HG03378 (cell line): Measurements from ENCODE around the gene ABCG1.

Experiments used
- ATAC-seq: cut with Tn5 transposase; IDR thresholded peaks from one replicate; pipeline ENCODE4 v1.9.1; 2021; ENCODE audit warnings: mild to moderate bottlenecking, moderate library complexity; ENCODE audit not compliant: unreplicated experiment

ABCG1 gene

GRCh38 chr21:42317826-42318746 is 99.1 kb downstream of the ABCG1 start:
- ATAC-seq = no peak

- ATAC-seq = no peak
Measured at GRCh38 chr21:42319376-42319775, 100.4 kb downstream of the ABCG1 start.

GRCh38 chr21:42319851-42320572 is 101.1 kb downstream of the ABCG1 start:
- no peak for ATAC-seq

- no peak for ATAC-seq
Measured at GRCh38 chr21:42320791-42321190, 101.9 kb downstream of the ABCG1 start.

DNA sequence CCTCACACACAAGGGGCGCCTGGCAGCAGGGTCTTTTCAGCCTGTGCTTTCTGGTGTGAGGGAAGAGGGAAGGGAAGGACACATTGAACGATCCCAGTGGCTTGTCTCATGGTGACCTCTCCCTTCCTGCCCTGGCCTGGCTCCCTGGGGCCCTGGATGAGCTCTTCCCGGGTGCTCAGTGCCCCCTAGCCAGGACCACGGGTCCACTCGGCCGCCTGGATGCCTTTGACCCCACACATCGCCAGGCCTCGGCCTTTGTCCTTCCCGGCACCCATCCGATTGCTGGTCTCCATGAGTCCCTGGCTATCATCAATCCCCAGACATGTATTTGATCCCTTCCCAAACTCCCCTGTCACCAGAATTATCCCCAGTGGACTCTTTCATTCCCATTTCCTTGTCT is 102.3 kb downstream of the ABCG1 start:
- no peak for ATAC-seq

DNA sequence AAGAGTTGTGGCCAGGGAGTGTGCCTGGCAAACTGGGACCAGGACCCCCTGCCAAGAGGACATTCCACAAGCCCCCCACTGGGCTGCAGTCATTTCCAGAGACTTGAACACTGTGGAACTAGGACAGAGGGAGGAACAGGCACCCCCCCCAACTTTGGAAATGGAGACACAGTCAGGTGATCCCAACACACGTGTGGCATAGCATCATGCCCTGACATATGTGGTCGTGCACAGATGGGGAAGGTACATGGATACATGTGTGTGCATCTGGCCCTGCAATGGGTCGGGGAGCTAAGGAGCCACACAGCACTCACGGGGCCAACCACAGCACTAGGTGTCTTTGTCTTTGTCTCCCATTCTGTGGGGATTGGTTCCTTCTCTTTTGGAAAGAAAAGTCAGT is 102.9 kb downstream of the ABCG1 start:
- ATAC-seq = no peak

DNA sequence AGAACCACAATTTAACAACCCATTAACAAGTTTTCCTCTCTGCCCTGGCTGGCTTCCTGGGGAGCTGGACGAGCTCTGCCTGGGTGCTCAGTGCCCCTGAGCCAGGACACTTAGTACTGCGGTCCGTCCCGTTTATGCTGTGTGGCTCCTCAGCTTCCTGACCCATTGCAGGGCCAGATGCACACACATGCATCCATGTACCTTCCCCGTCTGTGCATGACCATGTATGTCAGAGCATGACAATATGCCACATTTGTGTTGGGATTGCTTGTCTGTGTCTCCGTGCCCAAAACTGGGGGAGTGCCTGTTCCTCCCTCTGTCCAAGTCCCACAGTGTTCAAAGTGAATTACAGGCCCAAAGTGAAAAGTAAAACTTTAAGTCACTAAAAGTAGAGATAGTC is 106.0 kb downstream of the ABCG1 start:
- no peak for ATAC-seq

DNA sequence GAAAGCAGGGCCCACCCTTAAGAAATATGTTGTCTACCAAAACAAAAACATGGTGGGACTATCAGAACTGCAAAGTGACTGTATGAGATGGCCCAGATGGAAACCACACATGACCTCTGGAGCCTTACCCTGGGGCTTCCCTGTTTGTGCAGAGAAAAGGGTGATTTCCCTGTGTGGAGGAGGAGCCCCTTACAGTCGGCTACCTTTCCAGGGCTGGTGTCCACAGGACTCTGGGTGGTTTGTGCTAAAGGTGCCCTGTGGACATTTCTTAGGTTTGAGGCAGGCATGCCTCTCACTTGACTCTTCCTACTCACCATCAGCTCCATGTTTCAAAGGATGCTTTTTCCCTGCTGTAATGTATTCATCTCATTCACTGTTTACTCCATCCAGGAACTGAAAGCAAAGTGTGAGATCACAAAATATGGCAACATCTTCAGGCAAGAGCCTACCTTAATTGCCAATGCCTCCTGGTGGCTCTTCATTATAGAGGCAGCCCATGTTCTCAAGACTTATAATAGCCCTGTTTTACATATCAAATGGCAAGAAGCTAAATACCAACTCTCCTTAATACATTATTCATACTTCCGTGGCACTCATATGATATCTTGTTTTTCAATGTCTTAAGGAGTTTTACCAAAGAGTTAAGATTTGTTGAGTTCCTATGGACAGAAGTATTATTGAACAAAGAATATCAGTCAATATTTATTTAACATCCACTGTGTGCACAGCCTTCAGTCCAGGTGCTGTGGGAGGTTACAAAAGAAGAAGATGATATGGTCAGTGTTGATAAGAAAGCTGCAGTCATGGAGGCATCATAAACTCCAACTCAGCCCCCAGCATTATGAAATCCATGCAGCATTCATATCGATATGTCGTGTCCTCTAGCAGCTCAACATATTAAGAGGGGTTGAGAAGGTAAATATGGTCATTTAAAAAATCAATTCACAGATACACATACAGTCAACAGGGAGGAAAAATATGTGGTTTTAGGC is 111.7 kb downstream of the ABCG1 start:
- ATAC-seq = no peak

- no peak for ATAC-seq
Measured at GRCh38 chr21:42331660-42332059, 112.7 kb downstream of the ABCG1 start.

DNA sequence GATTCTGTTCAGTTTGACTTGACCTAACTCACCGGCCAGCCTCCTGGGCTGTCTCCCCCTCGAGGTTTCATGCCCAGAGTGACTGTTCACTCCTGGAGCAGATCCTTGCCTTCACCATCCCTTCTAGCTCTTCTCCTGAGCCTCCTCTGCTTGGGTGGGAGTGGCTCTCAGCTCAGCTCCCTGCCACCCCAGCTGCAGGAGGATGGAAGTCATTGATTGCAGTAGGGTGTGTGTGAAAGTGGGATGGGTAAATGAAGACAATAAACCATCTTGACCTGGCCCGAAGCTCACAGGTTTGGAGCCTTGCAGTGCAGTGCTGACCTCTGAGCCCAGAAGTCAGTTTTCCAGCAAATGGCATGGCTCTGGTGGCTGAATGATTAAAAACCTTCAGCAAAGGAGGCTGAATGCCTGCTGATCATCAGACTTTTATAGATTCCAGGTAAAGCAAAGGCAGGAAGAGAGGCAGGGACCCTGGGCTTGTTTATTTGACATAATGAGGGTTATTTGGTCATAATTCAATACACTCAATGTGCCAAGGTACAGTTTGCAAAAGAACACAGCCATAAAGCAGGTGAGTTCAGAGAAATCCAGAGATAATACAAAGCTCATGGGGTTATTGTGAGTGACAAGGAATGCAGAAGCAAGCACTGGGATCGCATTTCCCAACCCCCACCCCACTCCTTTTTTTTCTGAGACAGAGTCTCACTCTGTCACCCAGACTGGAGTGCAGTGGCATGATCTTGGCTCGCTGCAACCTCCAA is 113.8 kb downstream of the ABCG1 start:
- ATAC-seq = no peak

DNA sequence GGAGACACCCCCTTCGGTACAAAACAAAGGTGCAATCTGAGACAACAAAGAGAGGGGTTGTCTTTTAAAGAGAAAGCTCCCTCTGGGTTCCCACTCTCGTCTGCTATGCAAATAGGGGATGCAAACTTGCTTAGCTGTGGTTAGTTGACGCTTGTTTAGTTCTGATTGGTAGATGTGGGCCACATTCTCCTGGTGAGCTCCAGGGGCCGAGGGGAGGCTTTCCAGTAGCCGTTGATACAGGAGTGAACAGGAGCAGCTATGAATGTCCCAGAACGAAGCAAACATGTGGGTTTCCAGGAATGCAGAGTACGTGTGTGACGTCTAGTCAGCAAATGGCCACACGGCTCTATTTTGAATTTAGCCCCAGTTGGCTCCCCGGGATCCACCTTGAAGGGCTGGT is 117.1 kb downstream of the ABCG1 start:
- ATAC-seq = no peak

DNA sequence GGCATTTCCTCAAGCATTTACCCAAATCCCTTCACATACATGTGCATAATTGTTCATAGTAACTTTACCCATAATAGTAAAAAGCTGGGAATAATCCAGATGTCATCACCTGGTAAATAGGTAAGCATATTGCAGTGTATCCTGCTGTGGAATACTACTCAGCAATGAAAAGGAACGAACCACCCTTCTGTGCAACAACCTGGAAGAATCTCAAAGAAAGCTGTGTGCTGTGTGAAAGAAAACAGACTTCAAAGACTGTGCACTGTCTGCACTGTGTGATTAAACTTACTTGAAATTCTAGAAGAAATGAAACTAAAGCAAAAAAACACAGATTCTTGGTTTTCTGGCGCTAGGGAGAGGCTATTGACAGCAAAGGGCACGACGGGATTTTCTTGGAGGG is 118.3 kb downstream of the ABCG1 start:
- ATAC-seq = no peak

DNA sequence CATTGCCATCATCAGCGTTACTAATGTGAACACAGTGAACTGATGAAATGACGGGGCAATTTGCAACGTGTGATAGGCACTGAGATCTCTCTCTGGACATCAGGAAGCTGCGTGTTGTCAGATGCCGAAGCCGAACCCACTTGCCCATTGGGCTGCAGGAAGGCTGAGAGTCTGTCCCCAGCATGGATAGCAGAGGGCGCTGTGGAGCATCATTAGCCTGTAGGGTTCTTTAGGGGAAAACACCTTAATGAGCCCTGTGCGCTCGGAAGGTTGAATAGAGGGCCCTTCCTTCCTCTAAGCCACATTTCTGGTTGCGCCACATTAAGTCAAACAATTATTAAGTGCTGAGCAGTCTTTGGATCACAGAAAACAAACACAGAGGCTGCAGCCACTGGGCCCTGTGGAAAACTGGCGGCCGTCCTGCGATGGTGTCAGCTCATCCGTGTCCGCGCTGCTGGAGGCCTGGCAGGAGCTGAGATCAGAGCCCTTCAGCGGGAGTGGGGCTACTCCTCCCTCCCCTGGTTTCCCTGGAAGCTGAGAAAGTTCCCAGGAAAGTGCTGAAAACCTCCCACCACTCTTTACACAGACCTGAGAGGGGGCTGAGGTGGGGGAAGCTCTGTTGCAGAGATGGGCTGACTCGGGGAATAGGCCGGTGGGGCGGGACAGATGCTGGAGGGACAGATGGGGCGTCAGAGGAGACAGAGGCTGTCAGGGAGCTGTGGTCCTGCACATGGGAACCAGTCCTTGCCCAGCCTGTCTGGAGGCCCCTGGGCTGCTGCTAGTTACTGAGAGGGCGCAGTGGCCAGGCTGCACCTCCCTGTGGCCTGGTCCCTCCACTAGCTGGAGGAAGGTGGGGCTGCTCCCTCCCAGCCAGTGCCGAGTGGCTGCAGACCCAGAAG is 119.1 kb downstream of the ABCG1 start:
- ATAC-seq = no peak

GRCh38 chr21:42338729-42339715 is 120.1 kb downstream of the ABCG1 start:
- no peak for ATAC-seq

DNA sequence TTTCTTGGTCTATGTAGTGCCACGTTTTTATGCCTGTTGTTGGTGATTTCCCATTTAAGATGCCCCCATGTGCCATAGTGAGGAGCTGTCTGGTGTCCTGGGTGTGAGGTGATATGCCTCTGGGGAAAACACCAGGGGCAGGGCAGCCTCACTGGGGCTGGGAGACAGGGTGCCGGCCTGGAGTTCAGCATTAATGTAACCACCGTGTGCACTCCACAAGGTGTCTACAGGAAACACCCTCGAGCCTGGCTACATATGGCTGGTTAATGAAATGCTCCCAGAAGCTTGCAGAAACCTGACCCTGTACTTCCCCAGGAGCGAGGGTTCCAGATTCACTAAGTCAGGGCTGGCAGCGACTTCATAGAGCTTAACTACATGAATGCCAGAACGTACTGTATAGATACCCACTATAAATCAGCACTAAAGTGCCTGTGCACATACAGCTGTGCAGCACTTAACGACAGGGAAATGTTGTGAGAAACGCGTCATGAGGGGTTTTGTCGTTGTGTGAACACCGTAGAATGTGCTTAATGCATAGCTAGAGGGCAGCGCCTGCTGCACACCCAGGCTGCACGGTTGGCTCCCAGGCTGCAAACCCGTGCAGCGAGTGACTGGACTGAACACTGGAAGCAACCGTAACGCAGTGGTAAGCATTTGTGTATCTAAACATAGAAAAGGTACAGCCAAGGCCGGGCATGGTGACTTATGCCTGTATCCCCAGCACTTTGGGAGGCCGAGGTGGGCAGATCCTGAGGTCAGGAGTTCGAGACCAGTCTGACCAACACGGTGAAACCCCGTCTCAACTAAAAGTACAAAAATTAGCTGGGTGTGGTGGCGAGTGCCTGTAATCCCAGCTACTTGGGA is 121.5 kb downstream of the ABCG1 start:
- no peak for ATAC-seq

GRCh38 chr21:42341776-42342542 is 123.0 kb downstream of the ABCG1 start:
- no peak for ATAC-seq
